DOHH2 (cell line): Measurements from ENCODE around the gene CHD6.

ENCODE experiments used
- H3F3A ChIP-seq: fragments of 200-600 bp; sonication (generic), shearing (Covaris generic); 2 replicates; pipeline ENCODE4 v1.6.0; 2016; ENCODE audit warnings: antibody characterized with exemption, mild to moderate bottlenecking; ENCODE audit not compliant: control insufficient read depth, insufficient read depth
- H3K27ac ChIP-seq: fragments of 200-600 bp; sonication (generic); 2 replicates; pipeline ENCODE4 v1.5.1; 2014; ENCODE audit warnings: low read depth, mild to moderate bottlenecking, low read length, moderate library complexity
- H3K27me3 ChIP-seq: fragments of 200-600 bp; sonication (generic); 2 replicates; pipeline ENCODE4 v1.6.1; 2014; ENCODE audit warnings: mild to moderate bottlenecking, low read length, mixed read lengths; ENCODE audit not compliant: control insufficient read depth
- H3K36me3 ChIP-seq: fragments of 200-600 bp; sonication (generic); 2 replicates; pipeline ENCODE4 v1.6.1; 2014; ENCODE audit warnings: mild to moderate bottlenecking, low read length, moderate library complexity, mixed read lengths; ENCODE audit not compliant: control insufficient read depth
- H3K4me1 ChIP-seq: fragments of 200-600 bp; sonication (generic); 2 replicates; pipeline ENCODE4 v1.6.1; 2014; ENCODE audit warnings: mild to moderate bottlenecking, low read length, mixed read lengths; ENCODE audit not compliant: control insufficient read depth
- H3K4me2 ChIP-seq: fragments of 200-600 bp; sonication (generic); 2 replicates; pipeline ENCODE4 v1.6.0; 2014; ENCODE audit warnings: mild to moderate bottlenecking, low read length, moderate library complexity
- H3K4me3 ChIP-seq: fragments of 200-600 bp; sonication (generic); 2 replicates; pipeline ENCODE4 v1.5.1; 2014; ENCODE audit warnings: mild to moderate bottlenecking, low read length, mixed read lengths
- H3K79me2 ChIP-seq: fragments of 200-600 bp; sonication (generic); 2 replicates; pipeline ENCODE4 v1.6.1; 2014; ENCODE audit warnings: mild to moderate bottlenecking, low read length, mixed read lengths; ENCODE audit not compliant: control insufficient read depth
- H3K9me2 ChIP-seq: fragments of 200-600 bp; sonication (generic); replicated peaks from 2 replicates; pipeline ENCODE4 v1.6.1; 2014; ENCODE audit warnings: mild to moderate bottlenecking, low read length, mixed read lengths; ENCODE audit not compliant: control insufficient read depth
- H3K9me3 ChIP-seq: fragments of 200-600 bp; sonication (generic); 2 replicates; pipeline ENCODE4 v1.6.1; 2014; ENCODE audit warnings: antibody characterized with exemption, low read length, mixed read lengths; ENCODE audit not compliant: control insufficient read depth, insufficient read depth
- H4K20me1 ChIP-seq: fragments of 200-600 bp; sonication (generic); 2 replicates; pipeline ENCODE4 v1.6.0; 2014; ENCODE audit warnings: low read depth, mild to moderate bottlenecking, antibody characterized with exemption, low read length, moderate library complexity; ENCODE audit not compliant: control insufficient read depth, insufficient read depth
- EZH2phosphoT487 ChIP-seq: fragments of 200-600 bp; sonication (generic); IDR thresholded peaks from 2 replicates; pipeline ENCODE4 v1.6.1; 2017; ENCODE audit warnings: borderline replicate concordance, mild to moderate bottlenecking, antibody characterized with exemption, low read length, moderate library complexity, mixed read lengths
- TF ChIP-seq, protein P1 (sequence below): fragments of 200-600 bp; sonication (generic); IDR thresholded peaks from one replicate; pipeline ENCODE4 v1.5.1; 2014; ENCODE audit warnings: antibody characterized with exemption, mild to moderate bottlenecking, low read depth, low read length; ENCODE audit not compliant: poor library complexity, severe bottlenecking

The CHD6 gene

DNA sequence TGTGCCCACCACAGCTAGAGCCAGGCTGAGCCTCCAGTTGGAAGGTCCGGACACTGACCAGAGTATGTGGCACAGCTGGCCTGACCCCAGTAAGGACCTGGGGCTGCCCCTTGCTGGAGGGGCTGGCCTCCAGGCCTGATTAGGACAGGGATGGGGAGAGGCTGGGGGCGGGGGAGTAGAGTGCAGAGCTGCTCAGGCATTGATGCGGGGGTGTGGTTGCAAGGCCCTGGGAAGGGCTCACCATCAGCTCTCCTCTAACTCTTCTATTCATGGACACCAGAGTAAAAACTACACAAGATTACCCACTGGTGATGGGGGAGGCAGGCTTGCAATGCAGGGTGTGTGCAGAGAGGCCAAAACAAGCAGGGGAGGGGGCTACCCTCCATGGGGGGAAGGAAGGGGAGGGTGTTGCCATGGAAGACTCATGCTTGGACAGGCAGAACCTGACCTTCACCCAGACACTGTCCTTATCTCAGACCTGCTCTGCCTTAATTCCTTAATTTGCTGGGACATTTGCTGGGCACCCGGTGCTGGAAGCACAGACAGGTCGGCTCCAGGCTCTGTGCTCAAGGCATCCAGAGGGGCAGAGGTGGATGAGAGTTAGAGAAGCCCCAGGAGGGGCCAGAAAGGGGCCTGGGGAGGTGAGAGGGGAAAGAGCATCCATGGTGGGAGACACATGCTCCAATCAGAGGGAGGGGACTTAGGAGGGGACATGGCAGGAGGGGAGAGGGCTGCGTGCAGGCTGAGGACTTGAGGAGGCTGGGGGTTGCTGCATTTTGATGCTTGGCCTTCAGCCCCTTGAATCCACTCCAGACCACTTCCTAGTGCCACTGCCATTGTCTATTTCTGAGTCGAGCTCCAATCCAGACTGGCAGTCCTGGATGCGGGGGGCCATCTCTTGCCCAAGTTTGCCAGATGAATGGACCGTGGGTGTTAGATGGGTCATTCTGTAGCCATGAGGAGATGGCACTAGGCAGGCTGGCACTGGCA is 244.0 kb downstream of the CHD6 start:
- no peak for TF ChIP-seq EZH2phosphoT487
- TF ChIP-seq, protein P1, sequence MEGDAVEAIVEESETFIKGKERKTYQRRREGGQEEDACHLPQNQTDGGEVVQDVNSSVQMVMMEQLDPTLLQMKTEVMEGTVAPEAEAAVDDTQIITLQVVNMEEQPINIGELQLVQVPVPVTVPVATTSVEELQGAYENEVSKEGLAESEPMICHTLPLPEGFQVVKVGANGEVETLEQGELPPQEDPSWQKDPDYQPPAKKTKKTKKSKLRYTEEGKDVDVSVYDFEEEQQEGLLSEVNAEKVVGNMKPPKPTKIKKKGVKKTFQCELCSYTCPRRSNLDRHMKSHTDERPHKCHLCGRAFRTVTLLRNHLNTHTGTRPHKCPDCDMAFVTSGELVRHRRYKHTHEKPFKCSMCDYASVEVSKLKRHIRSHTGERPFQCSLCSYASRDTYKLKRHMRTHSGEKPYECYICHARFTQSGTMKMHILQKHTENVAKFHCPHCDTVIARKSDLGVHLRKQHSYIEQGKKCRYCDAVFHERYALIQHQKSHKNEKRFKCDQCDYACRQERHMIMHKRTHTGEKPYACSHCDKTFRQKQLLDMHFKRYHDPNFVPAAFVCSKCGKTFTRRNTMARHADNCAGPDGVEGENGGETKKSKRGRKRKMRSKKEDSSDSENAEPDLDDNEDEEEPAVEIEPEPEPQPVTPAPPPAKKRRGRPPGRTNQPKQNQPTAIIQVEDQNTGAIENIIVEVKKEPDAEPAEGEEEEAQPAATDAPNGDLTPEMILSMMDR = no peak
- no peaks in the 10 kb centered on the region for H3F3A ChIP-seq
- no peaks in the 10 kb centered on the region for H3K27me3 ChIP-seq
- H4K20me1 ChIP-seq = no peaks in the 10 kb centered on the region
- 0 out of 2 replicates have a peak, but pooled peaks cover 4% of the 10 kb centered on the region for H3K9me3 ChIP-seq
- H3K4me3 ChIP-seq = no peak overlapping the region
- peaks cover 4% of the 10 kb centered on the region; the same call in 1 of the 2 replicates for H3K4me1 ChIP-seq
- H3K79me2 ChIP-seq = no peaks in the 10 kb centered on the region
- H3K4me2 ChIP-seq = no peak overlapping the region
- no peaks in the 10 kb centered on the region for H3K9me2 ChIP-seq
- H3K27ac ChIP-seq = no peak overlapping the region
- H3K36me3 ChIP-seq = no peaks in the 10 kb centered on the region

DNA sequence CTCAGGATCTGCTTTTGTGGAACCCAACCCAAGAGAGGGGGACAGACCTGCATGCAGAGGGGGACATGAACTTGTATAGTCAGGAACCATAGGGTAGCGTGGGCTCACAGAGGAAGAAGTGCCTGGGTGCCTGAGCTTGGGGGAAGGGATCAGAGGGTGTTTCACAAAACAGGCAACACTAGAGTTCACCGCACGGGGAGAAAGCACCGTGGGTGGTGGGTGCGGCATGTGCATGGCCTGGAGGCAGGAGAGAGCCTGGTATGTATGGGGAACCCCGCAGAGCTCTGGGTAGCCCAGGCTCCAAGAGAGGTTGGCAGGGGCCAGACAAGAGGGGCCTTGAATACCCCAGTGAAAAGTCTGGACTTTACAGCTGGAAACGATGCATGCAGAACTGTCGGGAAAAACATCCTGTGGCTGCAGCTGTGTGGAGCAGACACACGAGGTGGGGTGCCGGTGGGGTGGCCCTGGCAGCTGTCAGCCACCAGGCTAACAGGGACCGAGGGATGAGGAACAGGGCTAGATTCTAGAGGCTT is 244.9 kb downstream of the CHD6 start:
- no peaks in the 10 kb centered on the region for H3F3A ChIP-seq
- H3K4me3 ChIP-seq = no peak overlapping the region
- H3K27ac ChIP-seq = no peak overlapping the region
- H3K4me2 ChIP-seq = no peak overlapping the region
- no peaks in the 10 kb centered on the region for H3K36me3 ChIP-seq
- peaks cover 4% of the 10 kb centered on the region; the same call in 1 of the 2 replicates for H3K4me1 ChIP-seq
- TF ChIP-seq, protein P1 = no peak
- TF ChIP-seq EZH2phosphoT487 = no peak
- H3K9me3 ChIP-seq = 0 out of 2 replicates have a peak, but pooled peaks cover 4% of the 10 kb centered on the region
- H3K79me2 ChIP-seq = no peaks in the 10 kb centered on the region
- no peaks in the 10 kb centered on the region for H3K9me2 ChIP-seq
- no peaks in the 10 kb centered on the region for H4K20me1 ChIP-seq
- H3K27me3 ChIP-seq = no peaks in the 10 kb centered on the region

DNA sequence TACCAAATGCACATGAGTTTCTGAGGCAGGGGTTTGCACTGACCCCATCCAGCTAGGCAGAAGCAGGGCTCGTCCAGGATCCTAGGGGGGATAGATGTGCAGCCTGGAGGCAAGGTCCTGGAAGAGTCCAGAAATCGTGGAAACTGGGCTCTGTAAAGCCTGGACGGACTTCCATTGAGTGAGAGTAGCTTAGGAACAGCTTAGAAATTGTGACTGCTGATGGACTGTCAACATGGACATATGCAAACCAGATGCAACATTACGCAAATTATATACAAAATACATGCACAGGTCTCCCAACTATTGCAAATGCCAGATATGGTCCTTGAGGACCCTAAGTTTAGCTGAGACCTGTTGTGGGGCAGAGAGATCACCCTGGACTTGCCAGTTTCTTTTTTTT is 246.8 kb downstream of the CHD6 start:
- Histone ChIP-seq H4K20me1 (no peaks in the 10 kb centered on the region), H3K9me2 (no peaks in the 10 kb centered on the region), H3F3A (no peaks in the 10 kb centered on the region), H3K4me2 (no peak overlapping the region), H3K9me3 (0 out of 2 replicates have a peak, but pooled peaks cover 4% of the 10 kb centered on the region), H3K4me3 (no peak overlapping the region), H3K36me3 (no peaks in the 10 kb centered on the region), H3K4me1 (no peaks in the 10 kb centered on the region), H3K27ac (no peak overlapping the region), H3K27me3 (no peaks in the 10 kb centered on the region), H3K79me2 (no peaks in the 10 kb centered on the region)
- no peak for TF ChIP-seq EZH2phosphoT487
- TF ChIP-seq, protein P1 = no peak
